Renal cortex interstitium (tissue), 11 donors: Measurements from ENCODE around the gene ATG10. TPM values are rescaled to one million over a fixed set of nuclear protein-coding genes. Genes with fewer than 3 reads are reported as not detected.
"Not testable (repeated sequence)": the region's sequence is repeated elsewhere in the genome, so short reads cannot be mapped to it uniquely, and the experiment has no call there.

ENCODE experiments used
- DNase-seq, 11 donors: peaks; one replicate each; pipeline ENCODE4 v3.0.0-alpha.2; 2013; ENCODE audit warnings: low read depth in 9 of 11, low spot score in 4 of 11; ENCODE audit errors: extremely low read depth in 1 of 11
- polyA plus RNA-seq, 3 donors: library from polyadenylated mRNA; unstranded; fragments of 120-200 nt; gene quantifications; one replicate each; pipeline ENCODE4 v1.2.1, GENCODE V29; 2013; ENCODE audit not compliant: insufficient read length in 3 of 3

Gene ATG10
- polyA plus RNA-seq, 3 donors: 11.2 to 15.4 (median 11.3) TPM

DNA sequence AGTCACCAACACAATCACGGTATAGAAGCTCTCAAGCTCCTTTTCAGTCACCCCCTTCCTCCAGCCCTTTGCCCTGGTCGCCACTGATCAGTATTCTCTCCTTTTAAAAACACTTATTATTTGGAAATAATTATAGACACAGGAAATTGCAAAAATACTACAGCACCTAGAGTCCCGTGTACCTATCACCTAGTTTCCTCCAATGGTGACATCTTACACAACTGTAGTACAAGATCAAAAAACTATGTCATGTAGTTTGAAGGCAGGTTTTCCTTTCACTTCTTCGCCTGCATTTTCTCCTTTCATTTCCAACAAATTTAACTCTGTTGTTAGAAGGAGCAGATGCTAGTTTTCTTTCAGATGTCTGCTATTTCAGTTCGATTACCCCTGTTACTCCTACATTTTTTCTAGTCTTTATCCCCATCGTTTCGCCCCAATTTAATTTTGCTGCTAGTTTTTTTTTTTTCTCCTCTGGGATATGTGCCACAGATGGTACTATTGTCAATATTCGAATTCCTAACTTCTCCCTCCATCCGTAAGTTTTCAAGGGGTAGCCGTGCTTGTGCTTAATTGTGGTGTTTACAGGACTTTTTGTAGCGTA is 612 bp upstream of the ATG10 start:
- DNase-seq: peak in 7 of 11 donors; percentile 11 to 83 (median 21)

DNA sequence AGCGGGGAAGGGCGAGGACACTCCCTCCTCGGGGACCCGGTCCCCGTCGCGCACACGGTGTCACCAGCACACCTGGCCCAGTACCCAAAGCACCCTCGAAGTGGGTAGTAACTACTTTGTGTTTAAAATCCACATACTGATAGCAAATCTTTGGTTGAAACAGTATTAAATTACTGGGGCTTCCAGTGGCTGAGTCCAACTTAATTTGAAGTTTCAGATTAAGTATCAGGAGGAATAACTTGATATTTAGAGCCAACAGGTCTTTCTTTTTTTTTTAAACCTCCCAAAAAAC is 615 bp downstream of the ATG10 start:
- DNase-seq: no peak

DNA sequence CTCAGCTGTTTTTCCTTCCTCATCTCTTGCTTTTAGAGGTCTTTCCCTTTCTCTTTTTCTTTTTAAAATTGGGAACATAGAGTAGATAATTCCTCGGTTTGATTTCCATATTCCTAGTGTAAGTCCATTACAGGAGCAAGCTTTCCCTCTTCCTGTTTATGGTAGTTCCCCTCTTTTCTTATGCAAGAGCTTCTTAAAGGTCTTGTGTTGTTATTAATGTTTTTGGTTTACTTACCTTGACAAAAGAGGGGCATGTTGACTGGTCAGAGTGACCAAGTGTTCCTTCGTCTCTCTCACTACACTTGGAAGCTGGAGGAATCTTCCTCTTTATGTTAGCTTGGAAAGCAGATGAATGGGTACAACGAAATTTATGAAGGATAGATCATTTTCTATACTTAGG is 8.3 kb downstream of the ATG10 start:
- DNase-seq: no peak

DNA sequence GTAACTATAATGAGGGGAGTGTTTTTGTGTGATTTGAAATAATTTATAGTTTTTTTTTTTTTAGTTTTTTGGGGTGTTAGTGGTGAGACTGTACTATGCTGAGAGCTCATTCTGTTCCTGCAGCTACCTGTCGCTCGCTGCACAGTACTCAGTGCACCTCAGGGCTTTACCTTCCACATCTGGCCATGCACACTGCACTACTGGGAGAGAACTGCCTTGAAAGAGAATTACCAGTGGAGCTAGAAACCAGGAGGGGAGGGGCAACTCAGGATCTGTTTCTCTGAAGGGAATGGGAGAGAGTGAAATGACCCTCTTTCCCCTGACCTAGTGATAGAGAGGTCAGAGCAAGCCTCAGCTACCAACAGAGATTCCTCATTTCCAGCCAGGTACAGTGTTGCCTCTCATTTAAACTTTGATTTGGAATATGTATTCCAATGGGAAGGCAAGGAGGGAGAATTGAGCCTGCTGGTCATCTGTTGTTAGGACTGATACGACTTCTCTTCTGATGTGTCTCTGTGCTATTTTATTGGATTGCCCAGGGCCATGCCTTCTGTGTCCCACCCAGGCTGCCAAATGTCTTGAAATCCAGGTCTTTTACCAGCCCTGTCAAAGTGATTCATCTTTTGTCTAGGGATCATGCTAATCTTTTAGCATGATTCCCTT is 8.9 kb downstream of the ATG10 start:
- no peak for DNase-seq

DNA sequence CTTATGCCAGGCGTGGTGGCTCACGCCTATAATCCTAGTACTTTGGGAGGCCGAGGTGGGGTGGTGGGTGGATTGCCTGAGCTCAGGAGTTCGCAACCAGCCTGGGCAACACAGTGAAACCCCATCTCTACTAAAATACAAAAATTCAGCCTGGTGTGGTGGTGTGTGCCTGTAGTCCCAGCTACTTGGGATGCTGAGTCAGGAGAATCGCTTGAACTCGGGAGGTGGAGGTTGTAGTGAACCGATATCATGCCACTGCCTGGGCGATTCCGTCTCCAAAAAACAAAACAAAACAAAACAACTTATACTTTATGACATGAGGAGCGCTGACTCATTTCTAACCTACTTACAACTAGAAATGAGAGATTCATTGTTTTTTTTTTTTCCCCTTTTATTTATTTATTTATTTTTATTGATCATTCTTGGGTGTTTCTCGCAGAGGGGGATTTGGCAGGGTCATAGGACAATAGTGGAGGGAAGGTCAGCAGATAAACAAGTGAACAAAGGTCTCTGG is 10.4 kb downstream of the ATG10 start:
- DNase-seq: not testable (repeated sequence)

DNA sequence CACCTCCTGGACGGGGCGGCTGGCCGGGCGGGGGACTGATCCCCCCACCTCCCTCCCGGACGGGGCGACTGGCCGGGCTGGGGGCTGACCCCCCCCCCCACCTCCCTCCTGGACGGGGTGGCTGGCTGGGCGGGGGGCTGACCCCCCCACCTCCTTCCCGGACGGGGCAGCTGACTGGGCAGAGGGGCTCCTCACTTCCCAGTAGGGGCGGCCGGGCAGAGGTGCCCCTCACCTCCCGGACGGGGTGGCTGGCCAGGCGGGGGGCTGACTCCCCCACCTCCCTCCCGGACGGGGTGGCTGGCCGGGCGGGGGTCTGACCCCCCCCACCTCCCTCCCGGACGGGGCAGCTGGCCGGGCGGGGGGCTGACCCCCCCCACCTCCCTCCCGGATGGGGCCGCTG is 11.3 kb downstream of the ATG10 start:
- DNase-seq: not testable (repeated sequence)

DNA sequence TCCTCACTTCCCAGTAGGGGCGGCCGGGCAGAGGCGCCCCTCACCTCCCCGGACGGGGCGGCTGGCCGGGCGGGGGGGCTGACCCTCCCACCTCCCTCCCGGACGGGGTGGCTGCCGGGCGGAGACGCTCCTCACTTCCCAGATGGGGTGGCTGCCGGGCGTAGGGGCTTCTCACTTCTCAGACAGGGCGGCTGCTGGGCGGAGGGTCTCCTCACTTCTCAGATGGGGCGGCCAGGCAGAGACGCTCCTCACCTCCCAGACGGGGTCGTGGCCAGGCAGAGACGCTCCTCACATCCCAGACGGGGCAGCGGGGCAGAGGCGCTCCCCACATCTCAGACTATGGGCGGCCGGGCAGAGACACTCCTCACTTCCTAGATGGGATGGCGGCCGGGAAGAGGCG is 11.7 kb downstream of the ATG10 start:
- not testable (repeated sequence) for DNase-seq

DNA sequence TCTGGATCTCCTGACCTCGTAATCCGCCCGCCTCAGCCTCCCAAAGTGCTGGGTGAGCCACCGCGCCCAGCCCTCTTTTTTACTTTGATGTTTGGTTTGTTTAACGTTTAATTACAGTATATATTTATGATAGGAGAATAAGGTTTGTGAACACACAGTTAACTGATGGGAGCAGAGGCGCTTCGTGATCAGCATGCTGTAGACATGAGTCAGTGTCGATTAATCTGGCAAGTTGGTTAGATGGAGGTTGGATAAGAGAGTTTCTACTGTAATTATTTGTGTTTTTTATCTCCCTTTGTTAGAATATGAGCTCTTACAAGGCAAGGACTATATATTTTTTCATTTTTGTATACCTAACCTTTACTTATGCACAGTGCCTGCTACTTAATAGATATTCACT is 14.3 kb downstream of the ATG10 start:
- no peak for DNase-seq

DNA sequence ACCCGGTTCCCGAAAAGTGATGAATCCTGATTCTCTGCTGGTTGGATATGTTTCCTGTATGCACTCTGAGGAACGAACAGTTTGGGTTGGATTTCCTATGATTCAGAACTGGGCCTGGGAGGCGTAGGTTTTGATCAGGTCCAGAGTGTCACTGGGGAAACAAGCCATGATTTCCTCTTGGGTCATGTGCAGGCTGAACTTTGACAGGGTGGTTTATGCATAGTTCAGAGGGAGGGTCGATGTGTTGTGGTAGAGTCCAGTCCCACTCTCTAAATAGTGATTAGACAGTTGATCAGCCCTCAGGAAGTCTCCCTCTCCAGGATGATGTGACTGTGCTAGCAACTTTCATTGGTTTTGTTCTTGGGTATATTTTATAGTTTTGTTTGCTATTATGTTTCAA is 17.4 kb downstream of the ATG10 start:
- no peak for DNase-seq

DNA sequence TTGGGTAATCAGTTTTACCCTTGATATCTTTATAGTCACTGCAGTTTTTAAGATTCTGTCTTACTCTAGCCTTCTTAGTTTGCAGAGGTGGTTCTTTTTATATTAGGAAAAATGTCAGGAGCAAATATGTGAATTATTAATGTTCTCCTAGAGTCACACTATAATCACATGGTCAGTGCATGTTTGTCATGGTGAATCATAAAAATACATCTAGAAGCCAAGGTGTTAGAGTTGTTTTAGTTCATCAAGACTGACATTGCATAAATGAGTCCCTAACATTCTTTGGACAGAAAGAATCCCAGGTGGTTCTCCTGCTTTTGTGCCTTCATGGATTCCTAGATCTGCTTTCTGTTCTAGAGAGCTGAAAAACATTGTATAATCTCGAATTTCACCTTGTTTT is 22.9 kb downstream of the ATG10 start:
- no peak for DNase-seq

DNA sequence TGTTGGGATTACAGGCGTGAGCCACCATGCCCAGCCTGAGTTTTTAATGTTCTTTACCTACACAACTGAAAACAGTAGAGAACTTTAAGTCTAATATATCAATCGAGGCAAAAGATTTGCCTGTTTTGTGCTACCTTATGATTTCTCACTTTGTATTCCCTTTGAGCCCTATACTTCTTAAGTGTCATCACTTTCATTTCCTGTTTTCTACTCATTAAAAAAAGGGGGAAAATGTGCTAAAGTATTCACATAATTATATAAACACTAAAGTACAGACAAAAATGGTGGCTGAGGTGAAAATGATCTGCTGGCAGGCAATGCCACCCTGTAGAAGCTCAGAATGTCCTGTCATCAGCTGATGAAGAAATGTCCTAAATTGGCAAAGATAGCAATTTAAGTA is 23.6 kb downstream of the ATG10 start:
- DNase-seq: no peak

DNA sequence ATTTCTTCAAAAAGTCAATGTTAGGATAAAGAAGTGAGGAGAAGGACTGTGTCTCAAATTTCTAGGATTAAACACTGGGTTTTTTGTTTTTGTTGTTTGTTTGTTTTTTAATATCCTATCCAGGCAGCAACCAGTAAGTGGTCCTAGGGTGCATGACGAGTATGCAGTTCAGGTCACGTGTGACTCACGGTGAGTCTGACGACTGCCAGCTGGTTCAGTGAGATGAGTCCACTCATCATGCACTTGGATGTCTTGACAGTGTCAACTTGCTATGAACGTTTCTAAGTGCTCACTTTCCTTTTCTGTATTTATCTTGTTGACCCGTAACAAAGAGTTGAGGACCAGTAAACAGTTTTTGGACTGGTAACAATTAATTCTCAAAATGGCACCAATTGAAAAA is 32.7 kb downstream of the ATG10 start:
- no peak for DNase-seq

DNA sequence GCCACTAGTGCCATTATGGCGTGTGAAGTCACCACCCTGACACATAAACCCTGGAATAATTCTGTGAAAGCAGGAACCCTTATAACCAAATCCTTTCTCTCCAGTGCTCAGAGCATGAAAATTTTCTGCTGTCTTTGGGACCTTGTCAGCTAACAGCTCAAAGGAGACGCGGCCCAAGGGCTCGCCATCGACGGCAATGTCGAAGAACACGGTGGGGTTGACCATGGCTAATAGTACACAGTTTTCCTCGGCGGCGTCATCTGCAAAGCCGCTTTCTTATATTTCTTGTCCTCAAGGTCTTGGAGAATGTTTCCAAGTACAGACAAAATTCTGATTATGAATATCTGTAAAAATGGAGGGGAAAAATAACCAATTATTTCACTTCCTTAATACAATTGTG is 38.0 kb downstream of the ATG10 start:
- DNase-seq: not testable (repeated sequence)

DNA sequence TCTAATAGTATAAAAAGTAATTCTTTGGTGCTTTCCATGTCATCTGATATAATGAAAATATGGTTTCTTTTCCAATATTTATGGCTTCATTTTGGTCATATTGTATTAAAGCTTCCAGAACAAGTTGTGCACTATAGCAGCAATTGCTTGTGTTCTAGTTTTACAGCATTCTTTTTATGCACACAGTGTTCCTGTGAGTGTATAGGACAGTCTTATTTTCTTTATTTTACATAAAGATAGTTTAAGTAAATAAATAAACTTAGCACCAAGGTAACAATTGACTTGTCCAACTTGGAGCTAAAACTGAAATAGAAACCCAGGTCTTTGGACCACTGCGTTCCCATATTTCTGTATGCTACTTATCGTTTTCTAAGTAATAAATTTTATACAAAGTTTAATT is 38.9 kb downstream of the ATG10 start:
- no peak for DNase-seq

DNA sequence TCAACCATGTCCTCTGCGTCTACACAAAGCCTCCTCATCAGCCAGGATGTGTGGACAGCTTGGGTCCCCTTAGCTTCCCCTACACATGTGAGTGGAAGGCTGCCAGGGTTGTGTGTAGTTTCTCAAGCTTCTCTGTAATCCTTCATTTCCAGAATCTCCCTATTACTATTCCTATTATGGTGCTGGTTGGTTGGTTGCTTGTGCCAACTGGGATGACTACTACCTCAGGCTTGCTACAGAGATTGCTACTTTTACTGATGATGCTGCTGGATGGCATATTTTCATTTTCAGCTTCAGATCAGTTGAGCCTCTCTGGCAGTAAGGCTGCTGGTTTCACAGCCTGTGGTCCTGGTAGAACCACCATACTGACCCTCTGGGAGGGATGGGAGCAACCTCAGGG is 39.9 kb downstream of the ATG10 start:
- DNase-seq: no peak

DNA sequence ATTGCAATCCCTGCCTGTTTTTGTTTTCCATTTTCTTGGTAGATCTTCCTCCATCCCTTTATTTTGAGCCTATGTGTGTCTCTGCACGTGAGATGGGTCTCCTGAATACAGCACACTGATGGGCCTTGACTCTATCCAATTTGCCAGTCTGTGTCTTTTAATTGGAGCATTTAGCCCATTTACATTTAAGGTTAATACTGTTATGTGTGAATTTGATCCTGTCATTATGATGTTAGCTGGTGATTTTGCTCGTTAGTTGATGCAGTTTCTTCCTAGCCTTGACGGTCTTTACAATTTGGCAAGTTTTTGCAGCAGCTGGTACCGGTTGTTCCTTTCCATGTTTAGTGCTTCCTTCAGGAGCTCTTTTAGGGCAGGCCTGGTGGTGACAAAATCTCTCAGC is 42.8 kb downstream of the ATG10 start:
- DNase-seq: not testable (repeated sequence)

DNA sequence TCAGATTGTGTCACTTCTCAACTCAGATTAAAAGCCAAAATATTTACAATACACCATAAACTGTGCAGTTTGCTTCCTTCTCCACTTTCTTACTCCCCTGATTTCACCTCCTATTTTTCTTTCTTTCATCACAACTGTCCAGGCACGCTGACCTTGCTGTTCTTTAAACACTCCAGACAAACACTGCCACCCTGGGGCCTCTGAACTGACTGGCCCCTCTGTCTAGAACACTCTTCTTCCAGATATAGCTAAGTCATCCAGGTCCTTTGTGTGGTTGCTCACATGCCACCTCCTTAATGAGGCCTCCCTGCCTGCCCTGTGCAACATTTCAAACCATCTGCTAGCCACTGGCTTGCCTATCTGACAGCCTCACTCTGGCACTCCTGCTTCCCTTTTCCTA is 46.6 kb downstream of the ATG10 start:
- DNase-seq: no peak

DNA sequence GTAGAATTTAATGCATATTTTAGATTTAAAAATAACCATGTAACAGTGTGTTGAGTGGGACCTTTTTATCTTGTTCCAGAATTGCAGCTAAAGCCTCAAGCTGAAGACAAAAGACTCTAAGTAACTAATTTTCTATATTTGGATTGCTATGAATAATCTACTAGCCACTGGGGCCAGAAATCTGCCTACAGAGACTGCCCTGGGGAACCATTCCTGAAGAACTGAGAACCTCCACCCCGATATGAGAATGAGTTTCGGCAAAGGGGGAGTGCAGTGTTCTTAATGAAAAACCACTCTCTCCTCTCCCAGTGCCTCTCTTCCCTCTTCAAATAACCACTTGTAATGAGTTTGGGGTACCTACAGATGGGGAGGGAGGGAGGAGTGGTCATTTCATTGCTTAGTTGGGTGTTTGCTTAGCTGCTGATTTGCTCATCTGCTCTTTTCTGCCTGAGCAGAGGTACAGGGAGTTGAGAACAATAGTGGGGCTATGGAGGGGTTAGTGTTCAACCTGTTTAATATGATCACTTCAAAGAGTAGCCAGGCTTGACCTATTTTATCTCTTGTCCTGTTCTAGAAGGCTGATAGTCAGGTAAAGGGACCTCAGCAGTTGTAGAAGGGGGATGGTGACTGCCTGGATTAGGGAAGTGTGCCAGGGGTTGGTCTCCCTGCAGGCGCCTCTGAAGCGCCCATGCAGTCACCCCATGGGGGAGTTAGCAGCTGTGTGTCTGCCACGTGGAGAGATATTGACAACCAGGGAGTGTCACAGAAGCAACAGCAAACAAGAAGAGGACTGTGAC is 47.7 kb downstream of the ATG10 start:
- no peak for DNase-seq

DNA sequence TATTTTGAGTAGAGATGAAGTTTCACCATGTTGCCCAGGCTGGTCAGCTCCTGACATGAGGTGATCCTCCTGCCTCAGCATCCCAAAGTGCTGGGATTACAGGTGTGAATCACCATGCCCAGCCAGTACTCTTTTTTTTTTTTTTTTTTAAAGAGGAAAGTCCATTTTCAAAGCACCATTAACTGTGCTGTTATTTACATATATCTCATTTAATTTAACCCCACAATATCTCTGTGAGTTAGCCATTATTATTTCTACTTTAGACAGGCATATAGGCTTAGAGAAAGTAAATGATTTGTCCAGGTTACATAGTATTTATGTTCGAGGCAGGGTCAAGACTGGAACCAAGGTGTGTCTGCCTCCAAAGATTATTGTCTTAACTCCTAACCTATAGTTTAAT is 50.7 kb downstream of the ATG10 start:
- no peak for DNase-seq

DNA sequence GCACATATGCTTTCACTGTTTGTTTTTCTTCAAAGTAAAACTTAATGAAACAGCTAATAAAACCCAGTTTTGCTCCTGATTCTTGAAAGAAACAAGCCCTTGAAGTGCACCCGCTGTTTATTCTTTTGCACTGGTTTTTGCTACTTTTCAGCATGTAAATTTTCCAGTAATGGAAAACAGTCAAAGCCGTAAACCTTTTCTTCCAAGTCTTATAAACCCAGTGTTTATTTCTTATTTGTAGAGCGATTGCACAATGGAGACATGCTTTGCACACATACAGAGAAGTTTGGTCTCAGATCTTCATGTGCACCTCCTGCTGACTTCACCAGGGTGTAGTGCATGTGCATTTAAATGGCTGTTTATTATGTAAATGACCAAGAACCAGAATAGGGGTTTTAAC is 51.8 kb downstream of the ATG10 start:
- peak in 7 of 11 donors; percentile 7 to 25 (median 11) for DNase-seq
